ENCODE measurements around the gene EPHA1.

- TF ChIP-seq CTCF (IDR thresholded peaks at IDR 0.05) (peak; percentile 48 to 80 (median 67)), POLR2A (IDR thresholded peaks at IDR 0.05) (no peak)
Measured at GRCh38 chr7:143416565-143417149, 8.0 kb upstream of the EPHA1 start.

All from body of pancreas (tissue), 4 donors.